ENCODE results near the gene PLCB3. TPM values are rescaled to one million over a fixed set of nuclear protein-coding genes. Genes with fewer than 3 reads are reported as not detected.

Gene PLCB3
- total and polyA plus RNA-seq, 10 of the 15 experiments (the other 5 are each of a cell fraction or from before 2014, with no cell fraction given) = 0.03 to 10.3 (median 3.3) TPM

DNA sequence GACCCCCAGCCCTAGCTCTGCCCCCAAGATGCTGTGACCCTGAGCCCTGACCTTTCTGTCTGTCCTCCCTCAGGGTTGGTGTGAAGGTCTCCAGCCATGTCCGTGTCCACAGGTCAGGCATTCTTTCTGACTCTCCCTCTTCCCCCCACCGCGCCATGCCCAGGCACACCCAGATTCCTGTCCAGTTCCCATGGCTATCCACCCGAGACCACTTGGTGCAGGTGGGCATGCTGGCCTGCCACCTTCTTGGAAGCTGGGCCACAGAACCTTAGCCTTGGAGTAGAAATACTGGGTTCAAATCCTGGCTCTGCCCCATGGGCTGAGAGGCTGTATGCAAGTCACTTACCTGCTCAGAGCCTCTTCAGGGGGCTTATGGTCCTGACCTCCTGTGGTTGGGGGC, 2.3 kb upstream of the PLCB3 start (continued):
- TF ChIP-seq, protein P1, sequence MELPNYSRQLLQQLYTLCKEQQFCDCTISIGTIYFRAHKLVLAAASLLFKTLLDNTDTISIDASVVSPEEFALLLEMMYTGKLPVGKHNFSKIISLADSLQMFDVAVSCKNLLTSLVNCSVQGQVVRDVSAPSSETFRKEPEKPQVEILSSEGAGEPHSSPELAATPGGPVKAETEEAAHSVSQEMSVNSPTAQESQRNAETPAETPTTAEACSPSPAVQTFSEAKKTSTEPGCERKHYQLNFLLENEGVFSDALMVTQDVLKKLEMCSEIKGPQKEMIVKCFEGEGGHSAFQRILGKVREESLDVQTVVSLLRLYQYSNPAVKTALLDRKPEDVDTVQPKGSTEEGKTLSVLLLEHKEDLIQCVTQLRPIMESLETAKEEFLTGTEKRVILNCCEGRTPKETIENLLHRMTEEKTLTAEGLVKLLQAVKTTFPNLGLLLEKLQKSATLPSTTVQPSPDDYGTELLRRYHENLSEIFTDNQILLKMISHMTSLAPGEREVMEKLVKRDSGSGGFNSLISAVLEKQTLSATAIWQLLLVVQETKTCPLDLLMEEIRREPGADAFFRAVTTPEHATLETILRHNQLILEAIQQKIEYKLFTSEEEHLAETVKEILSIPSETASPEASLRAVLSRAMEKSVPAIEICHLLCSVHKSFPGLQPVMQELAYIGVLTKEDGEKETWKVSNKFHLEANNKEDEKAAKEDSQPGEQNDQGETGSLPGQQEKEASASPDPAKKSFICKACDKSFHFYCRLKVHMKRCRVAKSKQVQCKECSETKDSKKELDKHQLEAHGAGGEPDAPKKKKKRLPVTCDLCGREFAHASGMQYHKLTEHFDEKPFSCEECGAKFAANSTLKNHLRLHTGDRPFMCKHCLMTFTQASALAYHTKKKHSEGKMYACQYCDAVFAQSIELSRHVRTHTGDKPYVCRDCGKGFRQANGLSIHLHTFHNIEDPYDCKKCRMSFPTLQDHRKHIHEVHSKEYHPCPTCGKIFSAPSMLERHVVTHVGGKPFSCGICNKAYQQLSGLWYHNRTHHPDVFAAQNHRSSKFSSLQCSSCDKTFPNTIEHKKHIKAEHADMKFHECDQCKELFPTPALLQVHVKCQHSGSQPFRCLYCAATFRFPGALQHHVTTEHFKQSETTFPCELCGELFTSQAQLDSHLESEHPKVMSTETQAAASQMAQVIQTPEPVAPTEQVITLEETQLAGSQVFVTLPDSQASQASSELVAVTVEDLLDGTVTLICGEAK (IDR thresholded peaks at IDR 0.05; ENCODE audit: borderline replicate concordance) = no peak
- TF ChIP-seq TBL1XR1 (IDR thresholded peaks at IDR 0.05; ENCODE audit: low read depth, low read length) (no peak), SREBF2 (IDR thresholded peaks at IDR 0.05; ENCODE audit: low read length) (no peak), ZZZ3 (IDR thresholded peaks at IDR 0.05; ENCODE audit: control insufficient read depth, insufficient read length, low read depth) (no peak)
- TF ChIP-seq, protein P2, sequence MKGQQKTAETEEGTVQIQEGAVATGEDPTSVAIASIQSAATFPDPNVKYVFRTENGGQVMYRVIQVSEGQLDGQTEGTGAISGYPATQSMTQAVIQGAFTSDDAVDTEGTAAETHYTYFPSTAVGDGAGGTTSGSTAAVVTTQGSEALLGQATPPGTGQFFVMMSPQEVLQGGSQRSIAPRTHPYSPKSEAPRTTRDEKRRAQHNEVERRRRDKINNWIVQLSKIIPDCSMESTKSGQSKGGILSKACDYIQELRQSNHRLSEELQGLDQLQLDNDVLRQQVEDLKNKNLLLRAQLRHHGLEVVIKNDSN (IDR thresholded peaks at IDR 0.05; ENCODE audit: borderline replicate concordance, extremely low read length, insufficient read depth, low read depth, low read length) = no peak
